SK-N-SH treated with all-trans-retinoic acid at 6 μM for 48 hours (cell line): ENCODE data around the gene LAMP5.

Source experiments
- GLIS3 ChIP-seq: fragments of 250-450 bp; sonication (Bioruptor Pico); IDR thresholded peaks from 2 replicates; pipeline ENCODE4 v1.5.0; 2020; ENCODE audit warnings: mild to moderate bottlenecking, moderate library complexity
- TSHZ2 ChIP-seq: fragments of 250-450 bp; sonication (Bioruptor Pico); IDR thresholded peaks from 2 replicates; pipeline ENCODE4 v1.5.0; 2020; ENCODE audit warnings: mild to moderate bottlenecking, moderate library complexity

GRCh38 chr20:9555781-9556180, 41.4 kb downstream of the LAMP5 start:
- TF ChIP-seq TSHZ2 (CRISPR knock-in tag) (no peak), GLIS3 (CRISPR knock-in tag) (no peak)
